Measurements from ENCODE around the gene RGS5.
"Not testable (repeated sequence)": the region's sequence is repeated elsewhere in the genome, so short reads cannot be mapped to it uniquely, and the experiment has no call there.

Gene RGS5, protein sequence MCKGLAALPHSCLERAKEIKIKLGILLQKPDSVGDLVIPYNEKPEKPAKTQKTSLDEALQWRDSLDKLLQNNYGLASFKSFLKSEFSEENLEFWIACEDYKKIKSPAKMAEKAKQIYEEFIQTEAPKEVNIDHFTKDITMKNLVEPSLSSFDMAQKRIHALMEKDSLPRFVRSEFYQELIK

DNA sequence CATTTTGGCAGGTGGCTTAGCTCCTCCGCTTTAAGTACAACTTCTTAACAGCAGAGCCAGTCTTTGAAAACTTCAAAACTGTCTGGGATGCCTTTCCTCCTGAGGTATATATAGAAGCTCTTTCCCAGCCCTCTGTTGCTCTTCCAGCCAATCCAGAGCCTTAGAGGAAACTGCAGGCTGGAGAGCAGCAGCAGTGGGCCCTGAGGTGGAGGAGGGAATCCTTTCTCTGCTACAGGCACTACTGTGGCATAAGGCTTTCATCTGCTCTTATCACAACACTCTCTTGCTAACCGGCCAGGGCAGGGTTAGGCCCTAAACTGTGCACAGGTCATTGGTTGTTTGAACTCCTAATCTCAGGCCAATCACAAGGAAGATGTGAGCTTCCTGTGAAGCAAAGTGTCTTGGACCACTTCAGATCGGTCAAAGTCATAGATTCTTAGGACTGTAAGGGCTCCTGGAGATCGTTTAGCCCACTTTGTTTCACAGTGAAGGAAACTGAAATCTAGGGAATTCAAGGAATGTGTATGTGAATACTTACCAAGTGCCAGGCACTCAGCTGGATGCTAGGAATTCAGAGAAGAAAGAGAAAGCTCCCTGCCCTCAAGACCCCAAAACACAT, at the start of gene RGS5:
TSS of gene RGS5 (minus strand) at position 84 of the 619 bp plus-strand sequence. CDS start at position 3, 81 bp downstream.
- DNase-seq, result no peak

DNA sequence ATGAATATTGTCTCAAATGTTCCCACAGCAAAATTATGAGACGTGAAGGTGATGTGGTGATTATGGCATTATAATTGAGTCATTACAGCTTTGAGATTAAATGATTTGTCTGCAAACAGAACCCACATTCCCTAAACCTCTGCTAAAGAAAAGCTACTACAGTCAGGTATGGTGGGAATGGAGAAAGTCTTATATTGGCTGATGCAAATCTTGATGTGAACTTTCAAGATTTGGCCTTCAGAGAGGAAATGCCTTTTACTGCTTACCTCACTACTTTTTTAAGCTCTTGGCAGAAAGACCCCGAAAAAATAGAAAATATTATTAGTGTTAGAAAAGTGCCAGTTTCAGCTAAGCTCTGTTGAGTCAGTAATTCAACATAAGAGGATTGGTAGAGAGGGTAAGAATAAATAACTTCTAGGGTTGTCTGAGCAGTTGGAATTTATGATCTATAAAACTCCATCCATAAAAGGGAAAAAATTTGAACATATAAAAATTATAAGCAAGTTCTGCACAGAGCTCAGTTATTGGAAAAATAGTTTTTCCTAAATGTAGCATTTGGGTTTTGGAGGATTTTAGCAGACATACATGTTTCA, 47.8 kb upstream of the RGS5 start:
- DNase-seq, result no peak

DNA sequence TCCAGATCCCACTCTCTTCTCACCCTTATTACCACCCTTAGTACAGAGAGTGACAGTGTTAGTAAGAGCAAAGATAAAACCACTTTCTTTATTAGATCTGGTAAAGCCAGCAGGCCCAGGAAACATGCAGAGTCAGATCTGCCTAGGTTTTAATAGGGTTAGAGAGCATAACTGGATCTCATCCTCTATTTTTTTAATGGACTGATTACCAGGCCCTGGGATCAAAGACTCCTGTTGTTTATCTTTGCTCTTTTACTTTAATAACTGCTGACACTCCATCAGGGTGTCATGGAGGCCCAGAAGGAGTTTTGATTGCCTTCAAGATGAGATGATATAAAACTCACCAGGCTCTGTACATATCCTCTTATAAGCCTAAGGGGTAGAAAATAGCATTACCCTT, 45.3 kb upstream of the RGS5 start:
- no peak for DNase-seq

DNA sequence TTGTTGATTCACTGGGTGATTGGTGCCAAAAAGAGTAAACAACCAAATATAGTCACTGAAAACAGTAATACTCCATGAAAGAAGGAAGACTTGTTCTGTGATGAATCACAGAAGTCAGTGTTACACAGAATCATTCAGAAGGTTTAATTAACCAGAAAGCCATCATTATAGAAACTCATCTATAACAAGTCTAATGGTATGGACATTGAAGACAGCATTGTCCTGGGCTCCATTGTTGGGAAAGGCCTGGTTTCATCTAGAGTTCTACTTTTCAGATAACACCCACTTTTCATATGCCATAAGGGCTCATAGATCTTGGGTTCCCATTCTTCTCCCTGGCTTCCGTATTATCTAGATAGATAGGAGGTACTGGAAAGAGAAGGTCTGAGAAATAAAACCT, 41.9 kb upstream of the RGS5 start:
- DNase-seq, result not testable (repeated sequence)

DNA sequence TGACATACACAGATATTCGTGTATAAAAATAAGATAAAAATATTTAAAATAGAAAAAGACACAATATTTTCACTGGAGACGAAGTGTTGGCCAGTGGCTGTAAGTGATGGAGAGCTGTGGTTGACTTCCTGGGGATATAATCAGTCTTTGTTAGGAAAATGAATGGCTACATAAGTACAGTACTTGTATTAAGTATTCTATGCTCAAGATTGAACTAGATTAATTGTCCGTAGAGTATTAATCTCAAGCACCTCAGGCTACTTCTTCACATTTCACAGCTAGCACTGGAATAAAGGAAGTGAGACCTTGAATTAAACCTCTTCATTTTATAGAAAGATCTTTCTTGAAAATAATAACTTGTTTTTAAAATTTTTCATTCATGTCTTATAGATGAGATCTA, 39.0 kb upstream of the RGS5 start:
- DNase-seq, result no peak

DNA sequence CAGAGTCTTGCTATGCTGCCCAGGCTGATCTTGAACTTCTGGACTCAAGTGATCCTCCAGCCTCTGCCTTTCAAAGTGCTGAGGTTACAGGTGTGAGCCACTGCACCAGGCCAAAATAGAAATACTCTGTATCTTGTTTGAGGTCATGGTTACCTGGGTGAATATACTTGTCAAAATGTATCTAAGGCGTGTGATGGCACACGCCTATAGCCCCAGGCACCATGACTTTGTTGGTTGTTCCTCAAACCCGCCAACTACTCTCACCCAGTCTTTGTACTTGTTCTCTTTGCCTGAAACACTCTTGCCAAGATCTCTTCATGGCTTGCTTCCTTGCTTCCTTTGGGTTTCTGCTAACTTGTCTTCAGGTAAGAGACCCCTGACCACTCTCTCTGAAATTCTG, 38.0 kb upstream of the RGS5 start:
- no peak for DNase-seq

DNA sequence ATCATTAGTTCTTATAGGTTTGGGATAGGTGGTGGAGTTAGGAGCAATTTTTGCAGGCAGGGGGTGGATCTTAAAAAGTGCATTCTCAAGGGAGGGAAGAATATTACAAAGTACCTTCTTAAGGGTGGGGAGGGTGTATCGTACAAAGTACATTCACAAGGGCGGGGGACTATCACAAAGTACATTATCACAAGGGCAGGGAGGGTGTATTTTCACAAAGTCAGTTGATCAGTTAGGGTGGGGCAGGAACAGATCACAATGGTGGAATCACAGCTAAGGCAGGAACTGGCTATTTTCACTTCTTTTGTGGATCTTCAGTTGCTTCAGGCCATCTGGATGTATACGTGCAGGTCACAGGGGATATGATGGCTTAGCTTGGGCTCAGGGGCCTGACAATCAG, 30.9 kb upstream of the RGS5 start:
- DNase-seq, result not testable (repeated sequence)

DNA sequence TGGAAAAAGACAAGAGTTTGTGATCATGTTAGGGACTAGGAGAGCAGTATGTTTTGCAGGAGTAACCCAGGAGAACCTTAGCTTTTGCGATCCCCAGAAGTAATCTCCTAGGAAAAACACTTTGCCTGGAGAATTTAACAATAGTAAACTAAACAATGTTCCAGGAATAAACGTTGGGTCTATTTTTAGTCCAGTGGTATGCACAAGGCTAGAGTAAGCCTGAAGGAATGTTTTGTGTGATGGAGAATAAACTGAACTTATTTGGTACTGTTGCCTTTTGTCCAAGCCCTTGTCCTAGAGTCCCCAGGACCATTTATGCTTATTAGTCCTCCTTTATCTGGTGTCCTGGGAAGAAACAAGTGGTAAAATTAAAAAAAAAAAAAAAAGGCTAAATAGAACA, 28.7 kb upstream of the RGS5 start:
- DNase-seq, result no peak

DNA sequence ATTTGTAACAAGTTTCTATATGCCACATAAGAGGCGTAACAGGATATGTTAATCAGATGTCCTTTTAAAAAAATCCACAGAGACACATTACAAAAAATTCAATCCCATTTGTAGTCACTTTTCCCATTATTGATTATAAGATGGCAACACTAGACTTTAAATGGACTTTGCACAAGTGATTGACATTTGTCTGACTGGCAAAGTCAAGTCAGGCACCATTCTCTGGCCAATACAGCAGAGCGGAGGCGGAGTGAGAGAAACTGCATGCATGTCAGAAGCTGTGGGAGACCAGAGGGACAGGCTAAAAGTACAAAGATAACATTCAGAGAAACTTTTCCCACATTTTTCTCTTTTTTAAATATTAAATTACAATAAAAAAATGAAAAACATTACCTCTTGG, 28.1 kb upstream of the RGS5 start:
- no peak for DNase-seq

DNA sequence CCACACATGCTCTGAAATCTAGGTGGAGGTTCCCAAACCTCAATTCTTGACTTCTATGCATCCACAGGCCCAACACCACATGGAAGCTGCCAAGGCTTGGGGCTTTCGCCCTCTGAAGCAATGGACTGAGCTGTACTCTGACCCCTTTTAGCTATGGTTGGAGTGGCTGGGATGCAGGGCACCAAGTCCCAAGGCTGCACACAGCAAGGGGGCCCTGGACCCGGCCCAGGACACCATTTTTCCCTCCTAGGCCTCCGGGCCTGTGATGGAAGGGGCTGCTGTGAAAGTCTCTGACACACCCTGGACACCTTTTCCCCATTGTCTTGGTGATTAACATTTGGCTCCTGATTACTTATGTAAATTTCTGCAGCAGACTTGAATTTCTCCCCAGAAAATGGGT, 25.6 kb upstream of the RGS5 start:
- not testable (repeated sequence) for DNase-seq

DNA sequence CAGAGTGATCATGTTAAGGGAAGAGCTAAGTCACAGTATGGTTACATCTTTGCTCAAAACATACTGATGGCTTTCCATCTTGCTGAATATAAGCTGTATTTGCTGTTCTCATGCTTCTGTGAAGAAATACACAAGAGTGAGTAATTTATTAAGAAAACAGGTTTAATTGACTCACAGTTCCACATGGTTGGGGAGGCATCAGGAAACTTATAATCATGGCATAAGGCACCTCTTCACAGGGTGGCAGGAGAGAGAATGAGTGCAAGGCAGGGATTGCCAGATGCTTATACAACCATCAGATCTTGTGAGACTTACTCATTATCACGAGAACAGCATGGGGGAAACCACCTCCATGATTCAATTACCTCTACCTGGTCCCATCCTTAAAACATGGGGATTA, 24.4 kb upstream of the RGS5 start:
- no peak for DNase-seq

DNA sequence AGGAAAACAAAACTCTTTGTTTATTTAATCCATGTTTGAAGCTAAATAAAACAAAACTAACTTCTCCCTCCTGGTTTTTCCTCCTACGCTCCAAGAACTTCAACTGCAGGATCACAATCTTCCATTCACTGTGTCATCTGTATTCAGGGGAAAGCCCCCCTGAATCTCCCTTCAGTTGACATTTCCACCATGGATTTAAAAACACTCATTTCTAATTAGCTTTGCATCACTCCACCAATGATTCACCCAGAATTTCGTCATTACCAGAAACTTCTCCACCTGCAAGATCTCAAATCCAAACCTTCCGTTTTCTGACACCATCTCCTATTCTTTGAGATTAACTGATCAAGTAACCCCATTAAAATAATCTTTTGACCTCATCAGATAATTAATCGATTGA, 10.9 kb upstream of the RGS5 start:
- no peak for DNase-seq

DNA sequence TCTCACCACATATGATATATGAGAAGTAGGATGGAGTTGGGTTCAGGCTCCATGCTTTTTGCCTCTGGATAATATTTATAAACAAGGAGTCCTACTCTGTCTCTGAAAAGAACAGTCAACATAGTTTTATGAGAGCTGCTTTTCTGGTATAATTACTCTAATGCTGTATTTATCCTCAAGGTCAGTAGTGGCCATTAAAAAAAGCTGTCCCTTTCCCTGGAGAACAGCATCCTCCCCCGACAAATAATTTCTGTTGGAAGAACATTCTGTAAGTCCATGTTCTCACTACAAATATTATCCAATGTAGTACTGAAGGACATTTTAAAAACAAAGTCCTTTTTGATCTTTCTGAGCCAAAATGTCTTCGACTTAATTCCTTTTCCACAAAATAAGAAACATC, 9.0 kb upstream of the RGS5 start:
- DNase-seq, result no peak

DNA sequence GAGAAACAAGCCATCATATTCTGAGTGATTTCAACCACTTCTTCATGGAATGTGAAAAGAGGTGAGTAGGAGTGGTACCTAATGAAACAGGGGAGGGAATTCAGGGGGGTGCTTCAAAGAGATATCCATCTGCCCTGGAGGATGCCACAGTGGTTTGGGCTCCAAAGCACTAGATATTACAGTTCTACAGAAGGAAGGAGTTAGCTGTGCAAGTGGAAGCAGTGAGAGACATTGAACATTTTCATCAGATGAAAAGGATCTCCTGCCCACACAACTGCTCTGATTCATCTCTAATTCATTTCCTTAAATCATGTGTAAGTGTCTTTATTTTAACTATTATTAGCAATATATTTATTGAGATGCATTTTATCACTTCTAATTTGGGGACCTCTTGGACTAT, 2.8 kb upstream of the RGS5 start:
- DNase-seq, result no peak

DNA sequence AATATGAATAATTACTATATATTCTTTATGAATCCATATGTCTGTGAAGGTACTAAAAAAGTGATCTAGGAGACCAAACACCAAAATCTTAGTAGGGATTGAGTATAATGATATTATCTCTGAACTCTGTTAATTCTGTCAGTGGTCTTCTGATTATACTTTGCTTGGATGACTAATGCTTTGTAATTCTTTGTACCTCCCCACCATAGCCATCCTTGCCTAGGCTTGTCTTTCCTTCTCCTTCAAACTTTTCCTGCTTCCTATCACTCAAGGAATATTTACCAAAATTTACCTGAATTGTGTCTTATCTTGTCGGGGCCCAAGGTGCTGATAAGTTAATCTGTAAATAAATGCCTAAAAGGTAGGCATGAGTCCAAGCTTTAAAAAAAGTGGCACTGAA, 845 bp upstream of the RGS5 start:
- no peak for DNase-seq

DNA sequence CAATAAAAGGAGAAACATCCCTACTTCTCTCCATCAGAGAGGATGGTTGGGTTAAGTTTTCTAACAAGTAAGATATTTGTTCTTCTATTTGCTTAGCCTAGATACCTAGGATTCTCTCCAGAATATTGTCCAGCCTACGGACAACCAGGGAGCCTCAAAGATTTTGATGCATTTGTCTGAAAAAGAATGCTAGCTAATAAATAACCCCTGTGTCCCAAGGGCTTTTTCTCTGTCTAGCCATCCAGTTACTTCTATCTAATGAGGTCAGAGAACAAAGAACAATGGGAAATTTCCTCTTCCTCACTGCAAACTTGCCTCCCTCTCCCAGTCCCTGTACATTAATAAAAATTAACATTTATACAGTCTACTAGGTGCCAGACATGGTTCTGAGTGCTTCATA, 810 bp downstream of the RGS5 start:
- no peak for DNase-seq

DNA sequence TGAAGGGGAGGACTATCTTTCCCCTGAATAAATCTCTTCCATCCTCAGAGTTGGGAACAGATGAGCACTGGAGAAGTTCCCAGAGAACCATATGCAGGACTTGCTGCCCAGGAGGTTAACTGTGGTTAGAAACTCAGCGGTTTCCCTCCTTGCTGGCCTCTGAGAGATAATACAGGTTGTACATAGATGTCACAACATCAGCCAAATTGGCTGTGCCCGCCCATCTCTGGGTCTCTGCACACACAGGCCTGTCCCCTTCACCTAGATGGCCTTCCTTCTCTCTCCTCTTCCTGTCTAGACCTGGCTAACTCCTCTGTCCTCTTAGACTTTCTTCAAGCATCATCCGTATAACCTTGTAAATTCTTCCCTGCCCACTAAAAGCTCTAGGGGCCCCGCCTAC, 5.7 kb downstream of the RGS5 start:
- no peak for DNase-seq

DNA sequence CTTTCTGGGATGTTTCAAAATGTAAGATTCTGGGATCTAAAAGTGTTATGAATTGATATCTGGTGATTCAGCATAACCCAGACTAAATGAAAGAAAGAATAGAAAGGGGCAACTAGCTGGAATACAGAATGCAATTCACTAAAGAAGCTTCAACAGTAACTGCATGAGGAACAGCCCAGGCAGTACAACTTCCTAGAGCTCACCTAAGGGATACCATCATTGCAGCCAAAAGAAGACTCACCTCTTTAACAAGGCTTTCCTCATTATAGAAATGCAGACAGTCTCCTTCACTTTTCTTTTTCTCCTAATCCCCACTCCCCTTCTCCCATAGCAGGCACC, 6.3 kb downstream of the RGS5 start:
- no peak for DNase-seq

DNA sequence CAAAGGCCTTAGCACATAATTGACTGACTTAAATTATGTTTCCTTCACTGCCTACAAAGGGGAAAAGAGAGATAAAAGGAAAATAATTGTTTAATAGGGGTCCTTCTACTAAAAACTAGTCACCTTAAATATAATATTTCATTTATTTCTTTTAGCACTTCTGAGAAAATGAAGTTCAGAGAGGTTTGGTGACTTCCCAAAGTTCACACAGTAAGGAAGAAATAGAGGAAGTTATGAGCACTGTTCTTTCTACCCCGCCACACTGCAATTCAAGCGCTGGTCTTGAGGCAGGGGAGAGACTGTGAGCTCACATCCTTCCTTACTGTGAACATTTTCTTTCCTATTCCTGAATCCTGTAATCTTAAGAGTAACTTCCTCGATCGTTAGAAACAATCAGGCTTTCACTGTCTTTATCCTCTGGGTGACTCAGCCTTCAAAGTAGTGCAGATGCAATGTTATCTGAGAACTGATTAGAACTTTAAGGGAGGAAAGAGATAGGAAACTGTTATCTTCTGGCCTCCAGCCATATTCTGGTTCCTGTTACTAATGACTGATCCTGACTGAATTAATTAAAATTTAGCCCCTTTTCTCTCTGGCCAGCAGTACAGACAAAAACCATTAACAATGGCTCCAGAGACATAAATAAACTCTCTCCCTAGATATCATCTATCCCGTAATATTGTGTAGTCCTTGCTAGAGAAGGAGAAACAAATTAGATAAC, 6.8 kb downstream of the RGS5 start:
- no peak for DNase-seq

DNA sequence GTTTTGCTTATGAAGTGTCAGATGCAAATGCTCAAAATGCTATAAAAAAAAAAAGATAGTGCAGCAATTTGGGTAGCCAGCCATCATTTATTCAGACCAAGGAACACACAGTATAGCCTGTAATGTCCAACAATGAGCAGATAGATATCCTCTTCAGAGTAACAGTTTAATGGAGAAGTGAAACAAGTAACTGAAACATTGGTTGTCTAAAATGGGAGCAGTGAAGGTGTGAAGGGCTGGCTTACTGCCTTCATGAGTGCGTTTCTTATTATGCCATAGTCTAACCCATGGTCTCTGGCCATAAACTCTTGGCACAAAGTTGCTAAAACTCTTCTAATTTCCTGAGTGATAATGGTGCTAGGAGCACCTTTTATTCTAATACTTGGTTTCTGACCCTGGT, 11.4 kb downstream of the RGS5 start:
- no peak for DNase-seq

DNA sequence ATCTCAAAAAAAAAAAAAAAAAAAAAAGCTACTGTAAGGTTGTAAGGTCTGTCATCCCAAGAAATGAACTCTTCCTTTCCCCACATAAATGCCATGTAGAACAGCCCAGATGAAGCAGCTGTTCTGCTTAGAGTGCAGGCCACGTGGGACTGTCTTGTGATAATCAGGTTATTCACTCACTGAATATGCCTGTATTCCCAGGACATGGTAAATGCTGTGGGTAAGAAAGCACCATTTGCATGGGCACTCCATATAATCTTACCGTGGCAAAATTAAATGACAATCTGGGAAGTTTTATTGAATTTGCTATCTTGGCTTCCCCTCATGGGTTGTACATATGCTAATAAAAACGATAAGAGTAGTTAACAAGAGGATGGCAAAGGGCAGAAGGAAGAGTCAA, 13.8 kb downstream of the RGS5 start:
- DNase-seq, result no peak

DNA sequence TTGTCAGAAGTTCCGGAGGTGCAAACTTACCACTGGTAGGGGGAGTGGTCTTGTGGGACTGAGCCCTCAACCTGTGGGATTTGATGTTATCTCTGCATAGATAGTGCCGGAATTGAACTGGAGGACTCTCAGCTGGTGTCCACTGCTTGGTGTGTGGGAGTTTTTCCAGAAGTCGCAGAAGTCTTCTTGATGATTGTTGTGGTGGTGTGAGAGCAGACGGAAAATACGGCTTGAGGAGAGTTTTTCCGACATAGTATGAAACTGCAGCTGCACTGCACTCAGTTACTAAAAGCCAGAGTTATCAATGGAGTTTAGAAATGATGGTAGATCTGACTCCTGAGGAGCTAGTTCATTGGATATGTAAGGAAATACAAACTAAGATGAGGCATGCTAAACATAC, 14.9 kb downstream of the RGS5 start:
- no peak for DNase-seq

DNA sequence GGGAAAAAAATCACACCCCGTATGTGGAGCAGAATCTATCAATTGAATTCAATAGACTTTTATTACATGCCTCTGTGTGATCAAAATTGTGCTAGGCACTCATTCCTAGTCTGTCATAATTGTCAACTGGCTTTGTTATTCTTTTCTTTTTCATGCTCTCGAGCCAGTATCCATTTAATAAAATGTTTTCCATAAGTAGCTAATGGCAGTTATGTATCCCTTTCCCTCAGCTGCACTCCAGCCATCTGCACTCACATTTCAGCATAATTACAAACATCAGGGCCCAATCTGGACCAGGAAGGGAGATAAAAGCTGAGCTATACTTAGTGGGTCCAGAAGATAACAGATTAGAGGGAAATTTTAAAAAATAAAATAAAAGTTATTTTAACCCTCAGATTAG, 15.9 kb downstream of the RGS5 start:
- DNase-seq, result no peak

DNA sequence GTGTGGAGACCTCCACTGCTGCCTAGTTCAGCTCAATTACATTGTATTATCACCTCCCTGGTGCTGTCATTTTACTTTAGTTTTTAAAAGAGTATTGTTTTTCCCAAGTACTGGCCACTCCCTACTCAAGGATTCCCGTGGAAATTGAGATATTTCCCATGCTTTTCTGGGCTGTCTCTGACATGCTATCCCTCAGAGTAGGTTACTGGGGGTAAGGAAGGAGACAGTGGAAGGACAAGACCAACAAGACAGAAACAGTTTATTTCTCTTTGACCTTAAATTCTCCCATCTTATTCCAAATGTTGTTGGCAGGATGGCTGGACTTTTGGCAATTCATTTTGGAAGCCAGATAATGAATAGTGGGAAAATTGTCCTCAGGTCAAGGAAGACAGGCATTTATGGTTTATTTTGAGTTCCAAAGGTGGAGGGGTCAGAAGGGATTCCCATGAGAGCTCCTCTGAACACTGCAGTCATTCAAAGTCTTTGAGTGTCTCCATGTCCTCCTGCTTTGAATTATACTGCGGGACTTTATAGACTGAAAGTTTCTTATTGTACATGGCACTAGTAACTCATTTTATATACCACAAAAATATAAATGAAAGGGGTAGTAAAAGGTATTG, 20.3 kb downstream of the RGS5 start:
- no peak for DNase-seq

All from NCI-H748 treated with DMSO at 0.1 percent for 48 hours (cell line).